Karpas-422 (cell line): Measurements from ENCODE around the gene WASF2. TPM values are rescaled to one million over a fixed set of nuclear protein-coding genes. Genes with fewer than 3 reads are reported as not detected.

Source experiments
- DNase-seq: peaks from one replicate; pipeline ENCODE4 v3.0.0-alpha.2; 2015
- H2AFZ ChIP-seq: fragments of 200-600 bp; sonication (generic); 2 replicates; pipeline ENCODE4 v1.6.1; 2014; ENCODE audit warnings: antibody characterized with exemption, low read length, mixed read lengths
- H3K27ac ChIP-seq: fragments of 200-600 bp; sonication (generic); 2 replicates; pipeline ENCODE4 v1.5.1; 2014; ENCODE audit warnings: mild to moderate bottlenecking, low read length, moderate library complexity
- H3K27me3 ChIP-seq: fragments of 200-600 bp; sonication (generic); 2 replicates; pipeline ENCODE4 v1.6.1; 2014; ENCODE audit warnings: low read length, mixed read lengths
- H3K36me3 ChIP-seq: fragments of 200-600 bp; sonication (generic); 2 replicates; pipeline ENCODE4 v1.6.1; 2014; ENCODE audit warnings: low read length, mixed read lengths; ENCODE audit not compliant: insufficient read depth
- H3K4me1 ChIP-seq: fragments of 200-600 bp; sonication (generic); 2 replicates; pipeline ENCODE4 v1.6.1; 2014; ENCODE audit warnings: mild to moderate bottlenecking, low read length, mixed read lengths
- H3K4me2 ChIP-seq: fragments of 200-600 bp; sonication (generic); 2 replicates; pipeline ENCODE4 v1.6.1; 2014; ENCODE audit warnings: low read length, low read depth, mild to moderate bottlenecking; ENCODE audit not compliant: poor library complexity, severe bottlenecking
- H3K4me3 ChIP-seq: fragments of 200-600 bp; sonication (generic); 2 replicates; pipeline ENCODE4 v1.5.1; 2014; ENCODE audit warnings: mild to moderate bottlenecking, antibody characterized with exemption, low read length, mixed read lengths
- H3K79me2 ChIP-seq: fragments of 200-600 bp; sonication (generic); 2 replicates; pipeline ENCODE4 v1.6.1; 2014; ENCODE audit warnings: mild to moderate bottlenecking, low read length, mixed read lengths
- H3K9ac ChIP-seq: fragments of 200-600 bp; sonication (generic); 2 replicates; pipeline ENCODE4 v1.6.0; 2014; ENCODE audit warnings: low read length
- H3K9me2 ChIP-seq: fragments of 200-600 bp; sonication (generic), shearing (Covaris generic); replicated peaks from 2 replicates; pipeline ENCODE4 v1.6.0; 2014; ENCODE audit warnings: mild to moderate bottlenecking, low read length, moderate library complexity; ENCODE audit not compliant: insufficient read depth
- H3K9me3 ChIP-seq: fragments of 300-700, 200-600 bp; sonication (generic); 2 replicates; pipeline ENCODE4 v1.6.1; 2014; ENCODE audit warnings: low read length, mixed read lengths
- H4K20me1 ChIP-seq: fragments of 200-600 bp; sonication (generic); 2 replicates; pipeline ENCODE4 v1.6.1; 2014; ENCODE audit warnings: mild to moderate bottlenecking, antibody characterized with exemption, low read length, low read depth; ENCODE audit not compliant: insufficient read depth
- total RNA-seq: library from RNA; depleted of rRNA; stranded (reverse); fragments of >200 nt; shearing (Covaris generic); gene quantifications from 2 replicates; pipeline ENCODE4 v1.2.3, GENCODE V29; 2014; ENCODE audit warnings: low replicate concordance; rRNA removed

The WASF2 gene
- total RNA-seq, 1 experiment from 2014 or later: 21.7 TPM

GRCh38 chr1:27355683-27356082 lies 134.3 kb downstream of the WASF2 start:
- no peaks in the 10 kb centered on the region for H4K20me1 ChIP-seq
- H3K9me2 ChIP-seq: no peaks in the 10 kb centered on the region
- no peak overlapping the region for H2AFZ ChIP-seq
- no peak overlapping the region for H3K4me2 ChIP-seq
- H3K9ac ChIP-seq: no peak overlapping the region
- H3K9me3 ChIP-seq: no peaks in the 10 kb centered on the region
- no peak for DNase-seq
- no peak overlapping the region for H3K4me3 ChIP-seq
- peaks cover 13% of the 10 kb centered on the region for H3K4me1 ChIP-seq
- H3K79me2 ChIP-seq: no peaks in the 10 kb centered on the region
- no peaks in the 10 kb centered on the region for H3K36me3 ChIP-seq
- H3K27ac ChIP-seq: no peak overlapping the region
- H3K27me3 ChIP-seq: no peaks in the 10 kb centered on the region

Other genes starting within 250 kb of the WASF2 start
- 27.4 and 27.9 TPM in 2 replicates for gene TMEM222, start 168.0 kb downstream of the WASF2 start, total RNA-seq
- 35.6 and 119 TPM in 2 replicates for gene SYTL1, start 148.1 kb downstream of the WASF2 start, total RNA-seq
- gene MAP3K6, start 123.2 kb downstream of the WASF2 start, total RNA-seq: 3.0 and 5.2 TPM in 2 replicates
- not detected in 2 replicates for gene FCN3, start 115.3 kb downstream of the WASF2 start, total RNA-seq
- 0.22 TPM in 1 of 2 replicates, not detected in the other for gene CD164L2, start 106.8 kb downstream of the WASF2 start, total RNA-seq
- gene GPR3, start 97.5 kb downstream of the WASF2 start, total RNA-seq: 3.6 and 3.7 TPM in 2 replicates
- 2.1 and 2.2 TPM in 2 replicates for gene AHDC1, start 114.0 kb upstream of the WASF2 start, total RNA-seq
- gene FGR, start 145.0 kb upstream of the WASF2 start, total RNA-seq: 3.0 and 5.6 TPM in 2 replicates
- 67.3 and 88.2 TPM in 2 replicates for gene IFI6, start 182.0 kb upstream of the WASF2 start, total RNA-seq
- 18.7 and 21.2 TPM in 2 replicates for gene FAM76A, start 235.8 kb upstream of the WASF2 start, total RNA-seq